ENCODE data around the gene NOXA1. TPM values are rescaled to one million over a fixed set of nuclear protein-coding genes. Genes with fewer than 3 reads are reported as not detected.
A peak's percentile ranks its signal among the peaks of the same experiment; 100 is the strongest.

Gene NOXA1
- total and polyA plus RNA-seq, 9 of the 15 experiments (the other 6 are each of a cell fraction or from before 2014, with no cell fraction given): 0.07 to 1.2 (median 0.20) TPM; not detected in 4

GRCh38 chr9:137459601-137460362 is 36.6 kb downstream of the NOXA1 start:
- peak overlapping the region; percentile 64 for H3K4me2 ChIP-seq (ENCODE audit: insufficient read depth, low read length)
- H3K4me3 ChIP-seq: peak overlapping the region; percentile 59; the same call in 1 of the 2 replicates
- peak overlapping the region; percentile 86 for H2AFZ ChIP-seq (ENCODE audit: low read depth, low read length)
- ChIA-PET POLR2A (interaction anchor here (0.7 to 0.8 kb wide), 2 partner anchors 9 kb away, joined by 3 to 4 read pairs; no protein-coding TSS in a partner anchor), CTCF (ENCODE audit: low intra/inter-chr PET ratio) (no interaction called here)
- peaks cover 33% of the 10 kb centered on the region; the same call in 1 of the 3 replicates for H3K36me3 ChIP-seq (ENCODE audit: control insufficient read depth, insufficient read depth, low read length)
- no peaks in the 10 kb centered on the region for H3K27me3 ChIP-seq (ENCODE audit: control insufficient read depth in 2 of 2, insufficient read depth in 2 of 2, low read length in 2 of 2)
- H3K27ac ChIP-seq (ENCODE audit: extremely low read depth, low read depth, low read length): peak overlapping the region; percentile 87
- H4K20me1 ChIP-seq (replicated peaks; ENCODE audit: control insufficient read depth, insufficient read depth, low read length): no peaks in the 10 kb centered on the region
- H3K9me1 ChIP-seq (ENCODE audit: control insufficient read depth, insufficient read depth, low read length): no peaks in the 10 kb centered on the region
- no peaks in the 10 kb centered on the region for H3K9me3 ChIP-seq (replicated peaks; ENCODE audit: control insufficient read depth, insufficient read depth, low read depth, low read length)
- peaks cover 12% of the 10 kb centered on the region for H3K79me2 ChIP-seq (ENCODE audit: control insufficient read depth, insufficient read depth, low read length)
- H3K9ac ChIP-seq (ENCODE audit: insufficient read depth in 1 of 2, low read depth in 2 of 2, low read length in 2 of 2): peak overlapping the region; percentile 62 to 97
- H3K4me1 ChIP-seq (replicated peaks in 1 of 2; ENCODE audit: control insufficient read depth in 2 of 2, insufficient read depth in 2 of 2, low read length in 2 of 2): peaks cover 18 to 98% of the 10 kb centered on the region in 2 experiments
- intact Hi-C loops (cut with micrococcal nuclease): loop anchor here (2.0 kb wide), 1 partner anchor 33 kb away; no protein-coding TSS in a partner anchor
- WGBS (ENCODE audit: insufficient coverage, low coverage, missing lambda C conversion rate): 9% methylated on average over 12 of the region's 15 CpGs
- in situ Hi-C loops (cut with MboI): no loop called here
- peak; percentile 1; the same call in 1 of the 3 replicates for ATAC-seq
- FAIRE-seq: peak; percentile 56
- BruUV-seq (replicated peaks): no TSS peak
- no peak for DNase-seq (ENCODE audit: extremely low read depth in 1 of 4, low spot score in 3 of 4)
- TF ChIP-seq, protein P1, sequence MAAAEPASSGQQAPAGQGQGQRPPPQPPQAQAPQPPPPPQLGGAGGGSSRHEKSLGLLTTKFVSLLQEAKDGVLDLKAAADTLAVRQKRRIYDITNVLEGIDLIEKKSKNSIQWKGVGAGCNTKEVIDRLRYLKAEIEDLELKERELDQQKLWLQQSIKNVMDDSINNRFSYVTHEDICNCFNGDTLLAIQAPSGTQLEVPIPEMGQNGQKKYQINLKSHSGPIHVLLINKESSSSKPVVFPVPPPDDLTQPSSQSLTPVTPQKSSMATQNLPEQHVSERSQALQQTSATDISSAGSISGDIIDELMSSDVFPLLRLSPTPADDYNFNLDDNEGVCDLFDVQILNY (CRISPR knock-in tag; IDR thresholded peaks at IDR 0.05): 0 out of 2 replicates have a peak, but pooled peaks have one; percentile 62
- TF ChIP-seq BRF1 (IDR thresholded peaks at IDR 0.05; ENCODE audit: borderline replicate concordance, extremely low read depth, insufficient read length) (no peak), THAP12 (CRISPR knock-in tag; IDR thresholded peaks at IDR 0.05) (no peak), MAX (CRISPR knock-in tag; IDR thresholded peaks at IDR 0.05) (0 out of 2 replicates have a peak, but pooled peaks have one; percentile 24), MTA2 (IDR thresholded peaks at IDR 0.05; ENCODE audit: low read depth) (no peak), CBX3 (IDR thresholded peaks at IDR 0.05; ENCODE audit: borderline replicate concordance in 1 of 2, low read length in 2 of 2) (0 out of 3 replicates have a peak, but pooled peaks of 1 of the 2 experiments have one; percentile 17), TSHZ1 (CRISPR knock-in tag; IDR thresholded peaks at IDR 0.05) (no peak), ELK3 (CRISPR knock-in tag; IDR thresholded peaks at IDR 0.05) (no peak), NR3C1 (CRISPR knock-in tag; IDR thresholded peaks at IDR 0.05) (no peak)
